Osteoblast (primary cell): ENCODE results near the gene DECR2. TPM values are rescaled to one million over a fixed set of nuclear protein-coding genes. Genes with fewer than 3 reads are reported as not detected.
"Not testable (repeated sequence)": the region's sequence is repeated elsewhere in the genome, so short reads cannot be mapped to it uniquely, and the experiment has no call there.

Source experiments
- DNase-seq: peaks from one replicate; pipeline ENCODE4 v3.0.0; 2011; ENCODE audit warnings: low spot score, mixed read lengths; ENCODE audit not compliant: insufficient read length; ENCODE audit errors: missing footprints
- H2AFZ ChIP-seq: 2 replicates; pipeline ENCODE4 v1.6.0; 2011; ENCODE audit warnings: mild to moderate bottlenecking, low read length
- H3K27ac ChIP-seq: 2 replicates; pipeline ENCODE4 v1.5.1; 2011; ENCODE audit warnings: mild to moderate bottlenecking, low read depth, low read length, moderate library complexity
- H3K27me3 ChIP-seq: 2 replicates; pipeline ENCODE4 v1.6.0; 2012; ENCODE audit warnings: mild to moderate bottlenecking, control low read depth, inconsistent platforms, low read length, moderate library complexity; ENCODE audit not compliant: insufficient read depth
- H3K36me3 ChIP-seq: 2 replicates; pipeline ENCODE4 v1.5.1; 2011; ENCODE audit warnings: mild to moderate bottlenecking, low read length, control low read depth, moderate library complexity; ENCODE audit not compliant: insufficient read depth
- H3K4me1 ChIP-seq: 2 replicates; pipeline ENCODE4 v1.5.1; 2011; ENCODE audit warnings: mild to moderate bottlenecking, low read length, control low read depth, moderate library complexity; ENCODE audit not compliant: insufficient read depth
- H3K4me2 ChIP-seq: 2 replicates; pipeline ENCODE4 v1.6.0; 2011; ENCODE audit warnings: mild to moderate bottlenecking, low read length; ENCODE audit not compliant: insufficient read depth
- H3K4me3 ChIP-seq: fragments of 200-600 bp; sonication (generic); 3 replicates; pipeline ENCODE4 v1.5.1; 2012; ENCODE audit warnings: mild to moderate bottlenecking, low read length, inconsistent platforms; ENCODE audit not compliant: insufficient read depth
- H3K79me2 ChIP-seq: 2 replicates; pipeline ENCODE4 v1.6.0; 2012; ENCODE audit warnings: mild to moderate bottlenecking, low read length, control low read depth, inconsistent platforms; ENCODE audit not compliant: insufficient read depth
- H3K9me3 ChIP-seq: 2 replicates; pipeline ENCODE4 v1.5.1; 2011; ENCODE audit warnings: low read depth, low read length, control low read depth
- H4K20me1 ChIP-seq: 2 replicates; pipeline ENCODE4 v1.6.0; 2012; ENCODE audit warnings: mild to moderate bottlenecking, low read length, control low read depth; ENCODE audit not compliant: insufficient read depth
- total RNA-seq: library from RNA; depleted of rRNA; stranded (reverse); fragments of >200 nt; gene quantifications from 2 replicates; pipeline ENCODE4 v1.2.3, GENCODE V29; 2012
- TF ChIP-seq, protein P1 (sequence below): IDR thresholded peaks from 2 replicates; pipeline ENCODE4 v1.5.1; 2011; ENCODE audit warnings: mild to moderate bottlenecking, low read depth, low read length, moderate library complexity; ENCODE audit errors: extremely low read depth

The DECR2 gene
- total RNA-seq, 1 donor: 18.1 TPM

DNA sequence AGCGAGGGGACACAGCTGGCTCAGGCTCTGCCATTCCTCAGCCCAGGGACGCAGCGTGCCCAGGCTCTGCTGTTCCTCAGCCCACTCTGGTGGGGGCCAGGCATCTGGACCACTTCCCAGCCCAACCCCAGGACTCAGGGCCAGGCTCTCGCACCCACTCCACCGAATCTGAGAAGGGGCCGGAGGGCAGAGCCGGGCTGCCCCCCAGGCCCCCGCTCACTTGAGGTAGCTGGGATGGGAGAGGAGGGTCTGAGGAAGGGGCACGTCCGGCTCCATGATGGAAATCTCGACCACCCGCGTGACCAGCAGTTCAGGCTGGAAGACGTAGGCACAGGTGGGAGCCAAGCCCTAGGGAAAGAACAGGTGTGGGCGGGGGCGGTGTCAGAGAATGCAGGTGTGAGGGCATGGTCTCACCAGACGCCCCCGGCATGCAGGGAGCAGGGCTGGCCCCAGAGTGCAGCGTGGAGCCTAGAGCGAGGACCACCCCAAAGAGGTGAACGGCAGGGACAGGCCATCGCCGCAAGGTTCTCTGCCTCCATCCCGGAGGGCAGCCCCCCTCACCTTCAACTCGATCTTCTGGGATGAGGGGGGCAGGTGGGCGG, 24.8 kb upstream of the DECR2 start:
- no peaks in the 10 kb centered on the region for H3K4me1 ChIP-seq
- no peak overlapping the region for H3K27ac ChIP-seq
- no peak overlapping the region for H3K4me3 ChIP-seq
- no peak overlapping the region for H2AFZ ChIP-seq
- peaks cover 22% of the 10 kb centered on the region for H3K36me3 ChIP-seq
- TF ChIP-seq, protein P1, sequence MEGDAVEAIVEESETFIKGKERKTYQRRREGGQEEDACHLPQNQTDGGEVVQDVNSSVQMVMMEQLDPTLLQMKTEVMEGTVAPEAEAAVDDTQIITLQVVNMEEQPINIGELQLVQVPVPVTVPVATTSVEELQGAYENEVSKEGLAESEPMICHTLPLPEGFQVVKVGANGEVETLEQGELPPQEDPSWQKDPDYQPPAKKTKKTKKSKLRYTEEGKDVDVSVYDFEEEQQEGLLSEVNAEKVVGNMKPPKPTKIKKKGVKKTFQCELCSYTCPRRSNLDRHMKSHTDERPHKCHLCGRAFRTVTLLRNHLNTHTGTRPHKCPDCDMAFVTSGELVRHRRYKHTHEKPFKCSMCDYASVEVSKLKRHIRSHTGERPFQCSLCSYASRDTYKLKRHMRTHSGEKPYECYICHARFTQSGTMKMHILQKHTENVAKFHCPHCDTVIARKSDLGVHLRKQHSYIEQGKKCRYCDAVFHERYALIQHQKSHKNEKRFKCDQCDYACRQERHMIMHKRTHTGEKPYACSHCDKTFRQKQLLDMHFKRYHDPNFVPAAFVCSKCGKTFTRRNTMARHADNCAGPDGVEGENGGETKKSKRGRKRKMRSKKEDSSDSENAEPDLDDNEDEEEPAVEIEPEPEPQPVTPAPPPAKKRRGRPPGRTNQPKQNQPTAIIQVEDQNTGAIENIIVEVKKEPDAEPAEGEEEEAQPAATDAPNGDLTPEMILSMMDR: no peak
- H4K20me1 ChIP-seq: peaks cover 15% of the 10 kb centered on the region
- H3K27me3 ChIP-seq: no peaks in the 10 kb centered on the region
- peaks cover 30% of the 10 kb centered on the region for H3K79me2 ChIP-seq
- H3K9me3 ChIP-seq: no peaks in the 10 kb centered on the region
- no peak for DNase-seq
- no peak overlapping the region for H3K4me2 ChIP-seq

DNA sequence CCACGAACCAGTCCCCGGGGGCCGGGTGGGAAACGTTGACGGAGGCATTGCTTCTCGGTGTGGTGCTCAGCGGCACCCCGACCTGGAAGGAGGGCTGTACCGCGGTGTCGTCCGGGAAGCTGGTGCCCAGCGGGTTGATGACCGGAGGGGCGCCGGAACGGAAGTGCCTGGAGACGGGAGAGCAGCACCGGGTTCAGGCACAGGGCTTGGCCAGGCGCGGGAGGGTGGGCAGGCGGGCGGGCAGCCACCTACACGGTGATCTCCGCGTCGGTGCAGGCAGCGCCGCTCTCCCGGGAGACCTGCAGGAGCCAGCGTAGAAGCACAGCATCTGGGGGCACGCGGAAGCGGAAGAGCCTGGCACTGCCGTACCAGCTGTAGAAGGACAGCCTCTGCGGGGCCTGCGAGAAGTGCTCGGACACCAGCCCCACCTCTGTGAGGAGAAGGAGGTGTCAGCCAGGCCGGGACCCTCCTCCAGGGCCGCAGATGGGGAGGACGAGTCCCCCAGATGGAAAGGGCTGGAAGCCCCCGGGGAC, 24.2 kb upstream of the DECR2 start:
- Histone ChIP-seq H4K20me1 (peaks cover 15% of the 10 kb centered on the region), H2AFZ (no peak overlapping the region), H3K4me2 (no peak overlapping the region), H3K9me3 (no peaks in the 10 kb centered on the region), H3K4me3 (no peak overlapping the region), H3K79me2 (peaks cover 30% of the 10 kb centered on the region), H3K27ac (no peak overlapping the region), H3K4me1 (no peaks in the 10 kb centered on the region), H3K36me3 (peaks cover 22% of the 10 kb centered on the region), H3K27me3 (no peaks in the 10 kb centered on the region)
- TF ChIP-seq, protein P1: no peak
- DNase-seq: no peak

DNA sequence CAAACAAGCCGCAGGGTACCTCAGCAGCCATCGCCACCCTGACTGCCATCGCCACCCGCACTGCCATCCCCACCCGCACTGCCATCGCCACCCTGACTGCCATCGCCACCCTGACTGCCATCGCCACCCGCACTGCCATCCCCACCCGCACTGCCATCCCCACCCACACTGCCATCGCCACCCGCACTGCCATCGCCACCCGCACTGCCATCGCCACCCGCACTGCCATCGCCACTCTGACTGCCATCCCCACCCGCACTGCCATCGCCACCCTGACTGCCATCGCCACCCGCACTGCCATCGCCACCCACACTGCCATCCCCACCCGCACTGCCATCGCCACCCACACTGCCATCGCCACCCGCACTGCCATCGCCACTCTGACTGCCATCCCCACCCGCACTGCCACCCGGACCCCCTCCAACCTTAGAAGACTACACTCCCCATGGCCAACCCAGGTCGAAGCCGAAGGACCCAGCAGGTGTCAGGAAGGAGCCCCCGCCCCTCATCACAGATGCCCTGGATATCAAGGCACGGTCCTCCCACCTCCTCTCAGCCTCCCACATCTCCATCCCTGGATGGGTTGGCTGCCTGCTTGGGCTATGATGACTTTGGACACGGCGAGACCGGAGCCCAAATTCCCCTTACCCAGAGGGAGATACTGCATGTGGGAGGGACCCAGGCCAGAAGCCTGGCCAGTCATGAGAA, 23.4 kb upstream of the DECR2 start:
- H3K4me1 ChIP-seq, H3K9me3 ChIP-seq, H3K27ac ChIP-seq, H2AFZ ChIP-seq, H3K4me2 ChIP-seq, DNase-seq, H3K27me3 ChIP-seq, H3K4me3 ChIP-seq: not testable (repeated sequence)
- Histone ChIP-seq H4K20me1 (peaks cover 15% of the 10 kb centered on the region), H3K36me3 (peaks cover 22% of the 10 kb centered on the region), H3K79me2 (peaks cover 30% of the 10 kb centered on the region)

DNA sequence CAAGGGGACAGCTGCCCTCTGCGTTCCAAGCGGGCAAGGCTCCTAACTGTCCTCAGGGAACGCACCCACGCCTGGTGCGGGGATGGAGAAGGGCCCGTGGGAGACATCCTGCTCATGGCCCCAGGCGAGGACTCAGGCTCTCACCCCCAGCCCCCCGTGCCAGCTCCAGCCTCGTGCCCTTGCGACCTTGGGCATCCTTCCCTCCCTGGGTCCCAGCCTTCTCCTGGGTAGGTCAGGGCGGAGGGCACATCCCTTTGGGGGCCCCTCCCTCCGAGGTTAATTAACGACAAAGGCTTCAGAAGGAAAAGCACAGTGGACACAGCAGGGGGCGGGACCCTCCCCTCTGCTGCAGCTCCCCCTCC, 22.9 kb upstream of the DECR2 start:
- Histone ChIP-seq H3K9me3 (no peaks in the 10 kb centered on the region), H4K20me1 (peaks cover 15% of the 10 kb centered on the region), H3K79me2 (peaks cover 30% of the 10 kb centered on the region), H3K4me1 (peaks cover 2% of the 10 kb centered on the region), H3K4me3 (no peak overlapping the region), H2AFZ (no peak overlapping the region), H3K36me3 (peaks cover 22% of the 10 kb centered on the region), H3K27me3 (no peaks in the 10 kb centered on the region), H3K27ac (no peak overlapping the region), H3K4me2 (no peak overlapping the region)
- TF ChIP-seq, protein P1: no peak
- no peak for DNase-seq
